Smooth muscle cell (in vitro differentiated cells): ENCODE results near the gene RAB31. TPM values are rescaled to one million over a fixed set of nuclear protein-coding genes. Genes with fewer than 3 reads are reported as not detected.

Source experiments
- DNase-seq: peaks from one replicate; lab custom pipeline; 2025; ENCODE audit not compliant: unreplicated experiment; lab: John Stamatoyannopoulos, UW
- H2AFZ ChIP-seq: fragments of 200-600 bp; sonication (generic); 2 replicates; pipeline ENCODE4 v1.6.0; 2016; ENCODE audit warnings: antibody characterized with exemption, low read depth, mild to moderate bottlenecking
- H3F3A ChIP-seq: fragments of 200-600 bp; sonication (generic); 2 replicates; pipeline ENCODE4 v1.6.0; 2017; ENCODE audit warnings: antibody characterized with exemption, low read depth
- H3K27ac ChIP-seq: fragments of 200-600 bp; sonication (generic); 2 replicates; pipeline ENCODE4 v1.5.1; 2016; ENCODE audit warnings: low read depth, mild to moderate bottlenecking
- H3K27me3 ChIP-seq: fragments of 200-600 bp; sonication (generic); 2 replicates; pipeline ENCODE4 v1.6.1; 2016; ENCODE audit warnings: low read depth, mild to moderate bottlenecking
- H3K36me3 ChIP-seq: fragments of 200-600 bp; sonication (generic); 2 replicates; pipeline ENCODE4 v1.5.1; 2016; ENCODE audit warnings: low read depth
- H3K4me1 ChIP-seq: fragments of 200-600 bp; sonication (generic); 2 replicates; pipeline ENCODE4 v1.5.1; 2016; ENCODE audit warnings: low read depth
- H3K4me2 ChIP-seq: fragments of 200-600 bp; sonication (generic); 2 replicates; pipeline ENCODE4 v1.6.0; 2016; ENCODE audit warnings: mild to moderate bottlenecking
- H3K4me3 ChIP-seq: fragments of 200-600 bp; sonication (generic); 2 replicates; pipeline ENCODE4 v1.5.1; 2016; ENCODE audit warnings: mild to moderate bottlenecking
- H3K79me2 ChIP-seq: fragments of 200-600 bp; sonication (generic); 2 replicates; pipeline ENCODE4 v1.6.0; 2016; ENCODE audit warnings: low read depth, mild to moderate bottlenecking
- H3K9ac ChIP-seq: fragments of 200-600 bp; sonication (generic); 2 replicates; pipeline ENCODE4 v1.6.0; 2016; ENCODE audit warnings: low read depth
- H3K9me3 ChIP-seq: fragments of 200-600 bp; sonication (generic); replicated peaks from 2 replicates; pipeline ENCODE4 v1.5.1; 2016; ENCODE audit warnings: low read depth
- H4K20me1 ChIP-seq: fragments of 200-600 bp; sonication (generic); 2 replicates; pipeline ENCODE4 v1.6.0; 2016; ENCODE audit warnings: low read depth
- WGBS: methylation state at CpG from one replicate; pipeline ENCODE4 v1.1.7; 2016; ENCODE audit warnings: low lambda C conversion rate; 5-methylcytosine and 5-hydroxymethylcytosine counted together
- polyA plus RNA-seq: library from polyadenylated mRNA; unstranded; fragments of >200 nt; fragmentation: Nextera tagmentation; extraction: Ambion mirVana; gene quantifications from 2 replicates; pipeline ENCODE4 v1.2.1, GENCODE V29; 2016
- total RNA-seq: library from RNA; depleted of rRNA; stranded (reverse); fragments of >200 nt; gene quantifications from 2 replicates; pipeline ENCODE4 v1.2.3, GENCODE V29; 2014
- TF ChIP-seq, protein P1 (sequence below): fragments of 200-600 bp; sonication (generic); IDR thresholded peaks from 2 replicates; pipeline ENCODE4 v1.5.1; 2017; ENCODE audit warnings: borderline replicate concordance, mild to moderate bottlenecking, antibody characterized with exemption; ENCODE audit not compliant: insufficient read depth, poor library complexity, severe bottlenecking

RAB31 gene
- total and polyA plus RNA-seq, 2 experiments from 2014 or later: 116 to 414 TPM

DNA sequence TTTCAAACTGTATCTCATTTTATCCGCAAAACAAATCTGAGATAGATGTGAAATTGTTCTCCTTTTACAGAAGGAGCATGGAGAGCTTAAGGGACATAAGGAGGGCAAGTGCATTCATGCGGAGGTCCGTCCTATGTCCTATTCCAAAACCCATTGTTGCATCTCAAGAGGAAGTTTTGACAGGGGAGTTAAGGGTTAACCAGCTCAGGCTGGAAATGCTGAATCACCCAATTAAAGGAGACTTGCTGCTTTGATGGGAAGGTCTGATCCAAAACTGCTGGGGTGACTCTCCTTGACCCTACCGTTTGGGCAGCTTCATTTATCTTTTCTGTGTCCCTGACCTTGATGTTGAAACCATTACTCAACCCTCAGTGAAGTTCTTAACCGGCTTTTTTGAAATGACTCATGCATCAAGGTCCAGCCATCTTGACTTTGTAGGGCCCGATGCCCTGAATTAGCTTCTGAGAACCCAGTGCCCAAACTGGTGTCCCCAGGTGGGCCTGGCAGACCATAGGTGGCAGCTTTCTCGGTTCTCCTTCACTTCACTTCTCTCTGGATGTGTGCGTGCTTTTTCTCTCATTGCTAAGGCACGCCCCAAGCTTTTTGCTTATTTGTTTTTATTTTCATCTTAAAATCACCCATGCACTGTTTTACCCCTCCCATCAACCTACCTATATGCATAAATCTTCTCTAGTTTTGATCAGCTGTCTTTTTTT lies 161.8 kb downstream of the RAB31 start:
- Histone ChIP-seq H3K36me3 (no peaks in the 10 kb centered on the region), H3K4me3 (no peak overlapping the region), H3F3A (peaks cover 22% of the 10 kb centered on the region), H3K9me3 (no peaks in the 10 kb centered on the region), H3K27ac (peak overlapping the region; percentile 70), H3K9ac (no peak overlapping the region), H3K4me2 (peak overlapping the region; percentile 56), H3K4me1 (peaks cover 17% of the 10 kb centered on the region), H4K20me1 (no peaks in the 10 kb centered on the region), H3K79me2 (no peaks in the 10 kb centered on the region), H3K27me3 (no peaks in the 10 kb centered on the region), H2AFZ (no peak overlapping the region)
- TF ChIP-seq, protein P1, sequence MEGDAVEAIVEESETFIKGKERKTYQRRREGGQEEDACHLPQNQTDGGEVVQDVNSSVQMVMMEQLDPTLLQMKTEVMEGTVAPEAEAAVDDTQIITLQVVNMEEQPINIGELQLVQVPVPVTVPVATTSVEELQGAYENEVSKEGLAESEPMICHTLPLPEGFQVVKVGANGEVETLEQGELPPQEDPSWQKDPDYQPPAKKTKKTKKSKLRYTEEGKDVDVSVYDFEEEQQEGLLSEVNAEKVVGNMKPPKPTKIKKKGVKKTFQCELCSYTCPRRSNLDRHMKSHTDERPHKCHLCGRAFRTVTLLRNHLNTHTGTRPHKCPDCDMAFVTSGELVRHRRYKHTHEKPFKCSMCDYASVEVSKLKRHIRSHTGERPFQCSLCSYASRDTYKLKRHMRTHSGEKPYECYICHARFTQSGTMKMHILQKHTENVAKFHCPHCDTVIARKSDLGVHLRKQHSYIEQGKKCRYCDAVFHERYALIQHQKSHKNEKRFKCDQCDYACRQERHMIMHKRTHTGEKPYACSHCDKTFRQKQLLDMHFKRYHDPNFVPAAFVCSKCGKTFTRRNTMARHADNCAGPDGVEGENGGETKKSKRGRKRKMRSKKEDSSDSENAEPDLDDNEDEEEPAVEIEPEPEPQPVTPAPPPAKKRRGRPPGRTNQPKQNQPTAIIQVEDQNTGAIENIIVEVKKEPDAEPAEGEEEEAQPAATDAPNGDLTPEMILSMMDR: no peak
- WGBS: 31% methylated on average over 9 of the region's 9 CpGs
- no peak for DNase-seq

- no peaks in the 10 kb centered on the region for H3K9me3 ChIP-seq
- H3K4me1 ChIP-seq: peaks cover 17% of the 10 kb centered on the region
- TF ChIP-seq, protein P1: no peak
- 31% methylated on average over 4 of the region's 4 CpGs for WGBS
- no peaks in the 10 kb centered on the region for H3K27me3 ChIP-seq
- H4K20me1 ChIP-seq: no peaks in the 10 kb centered on the region
- peaks cover 22% of the 10 kb centered on the region for H3F3A ChIP-seq
- peak overlapping the region; percentile 70 for H3K27ac ChIP-seq
- no peak overlapping the region for H3K9ac ChIP-seq
- H3K79me2 ChIP-seq: no peaks in the 10 kb centered on the region
- H3K4me3 ChIP-seq: no peak overlapping the region
- peak overlapping the region; percentile 56 for H3K4me2 ChIP-seq
- no peak overlapping the region for H2AFZ ChIP-seq
- H3K36me3 ChIP-seq: no peaks in the 10 kb centered on the region
- no peak for DNase-seq
These were observed 162.4 kb downstream of the RAB31 start for GRCh38 chr18:9870431-9871008.

- no peak overlapping the region for H3K4me2 ChIP-seq
- H3K9me3 ChIP-seq: no peaks in the 10 kb centered on the region
- peaks cover 22% of the 10 kb centered on the region for H3F3A ChIP-seq
- H3K4me3 ChIP-seq: no peak overlapping the region
- H3K27ac ChIP-seq: no peak overlapping the region
- 74% methylated on average over 6 of the region's 6 CpGs for WGBS
- no peaks in the 10 kb centered on the region for H3K79me2 ChIP-seq
- H3K9ac ChIP-seq: no peak overlapping the region
- DNase-seq: no peak
- no peaks in the 10 kb centered on the region for H4K20me1 ChIP-seq
- TF ChIP-seq, protein P1: no peak
- no peaks in the 10 kb centered on the region for H3K27me3 ChIP-seq
- H3K4me1 ChIP-seq: peaks cover 18% of the 10 kb centered on the region
- H2AFZ ChIP-seq: no peak overlapping the region
- no peaks in the 10 kb centered on the region for H3K36me3 ChIP-seq
These were observed 163.2 kb downstream of the RAB31 start for GRCh38 chr18:9871244-9871746.

DNA sequence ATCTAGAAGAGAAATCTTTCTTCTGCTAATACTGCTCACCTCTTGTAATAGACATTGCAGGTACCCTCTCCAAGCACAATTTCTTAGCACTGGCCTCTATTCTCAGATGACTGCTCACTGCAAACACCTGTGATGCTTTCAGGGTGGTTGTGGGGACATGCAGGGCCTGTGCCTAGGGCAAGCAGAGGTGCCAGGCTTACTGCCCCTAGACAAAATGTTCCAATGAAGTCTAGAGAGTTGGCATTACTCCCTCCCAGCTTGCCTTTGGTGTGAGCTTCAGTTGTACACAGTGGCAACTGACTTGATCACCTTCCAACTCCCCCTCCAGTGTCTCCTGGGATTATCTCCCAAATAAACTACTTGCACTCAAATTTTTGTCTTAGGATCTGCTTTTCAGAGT lies 164.7 kb downstream of the RAB31 start:
- Histone ChIP-seq H3K4me2 (no peak overlapping the region), H3K36me3 (no peaks in the 10 kb centered on the region), H3K9ac (no peak overlapping the region), H3K27me3 (no peaks in the 10 kb centered on the region), H3K4me3 (no peak overlapping the region), H3K27ac (no peak overlapping the region), H3F3A (peaks cover 27% of the 10 kb centered on the region), H3K4me1 (peaks cover 28% of the 10 kb centered on the region), H3K79me2 (no peaks in the 10 kb centered on the region), H4K20me1 (no peaks in the 10 kb centered on the region), H2AFZ (no peak overlapping the region), H3K9me3 (no peaks in the 10 kb centered on the region)
- TF ChIP-seq, protein P1: no peak
- DNase-seq: no peak
